SK-N-SH (cell line): ENCODE measurements around the gene DNMT3B.

Experiments
- EP300 ChIP-seq, 2 experiments: IDR thresholded peaks; 2 replicates each; pipeline versions ENCODE4 v1.4.0 to v1.6.1; 2012; ENCODE audit warnings: borderline replicate concordance in 1 of 2, low read depth in 1 of 2, low read length in 1 of 2
- EZH2phosphoT487 ChIP-seq: fragments of 200-600 bp; sonication (generic); IDR thresholded peaks from 2 replicates; pipeline ENCODE4 v1.6.1; 2017; ENCODE audit warnings: low read depth, mixed run types, mild to moderate bottlenecking, antibody characterized with exemption, moderate library complexity, borderline replicate concordance
- MXI1 ChIP-seq: IDR thresholded peaks from 2 replicates; pipeline ENCODE4 v1.6.1; 2012; ENCODE audit warnings: mild to moderate bottlenecking, low read depth, low read length, improper control_type of control experiment
- NFIC ChIP-seq: IDR thresholded peaks from 2 replicates; pipeline ENCODE4 v1.4.0; 2012; ENCODE audit warnings: borderline replicate concordance
- RCOR1 ChIP-seq: fragments of 150-350 bp; IDR thresholded peaks from 2 replicates; pipeline ENCODE4 v1.6.1; 2017; ENCODE audit warnings: antibody characterized with exemption, low read length
- USF1 ChIP-seq: IDR thresholded peaks from 2 replicates; pipeline ENCODE4 v1.4.0; 2012; ENCODE audit warnings: low read depth, borderline replicate concordance
- TF ChIP-seq, protein P1 (sequence below): fragments of 200-600 bp; sonication (generic); IDR thresholded peaks from 2 replicates; pipeline ENCODE4 v1.6.1; 2017; ENCODE audit warnings: antibody characterized with exemption, mild to moderate bottlenecking, moderate library complexity
- TF ChIP-seq, protein P2 (sequence below): IDR thresholded peaks from 2 replicates; pipeline ENCODE4 v1.6.1; 2012; ENCODE audit warnings: mild to moderate bottlenecking, low read depth, low read length, moderate library complexity

DNA sequence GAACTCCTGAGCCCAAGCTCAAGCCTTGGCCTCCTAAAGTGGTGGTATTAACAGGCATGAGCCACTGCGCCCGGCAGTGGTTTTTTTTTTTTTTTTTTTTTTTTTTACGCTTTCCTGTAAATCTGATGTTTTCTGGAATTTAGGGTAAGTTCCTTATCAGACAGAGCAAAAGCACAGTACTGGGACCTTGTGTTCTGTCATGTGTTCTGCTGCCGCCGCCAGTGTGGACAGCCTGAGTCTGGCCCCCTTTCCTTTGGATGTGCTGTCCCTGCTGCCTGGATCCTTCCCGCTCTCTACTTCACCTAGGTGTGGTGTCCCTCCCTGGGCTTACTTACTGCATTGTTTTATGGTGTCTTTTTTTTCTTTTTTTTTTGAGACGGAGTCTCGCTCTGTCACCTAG lies 11.7 kb downstream of the DNMT3B start:
- TF ChIP-seq NFIC (no peak), RCOR1 (no peak), EP300 (IDR thresholded peaks at IDR 0.05; ENCODE audit: borderline replicate concordance in 1 of 2, low read depth in 1 of 2, low read length in 1 of 2) (no peak), EZH2phosphoT487 (no peak), USF1 (no peak), MXI1 (no peak)
- TF ChIP-seq, protein P1, sequence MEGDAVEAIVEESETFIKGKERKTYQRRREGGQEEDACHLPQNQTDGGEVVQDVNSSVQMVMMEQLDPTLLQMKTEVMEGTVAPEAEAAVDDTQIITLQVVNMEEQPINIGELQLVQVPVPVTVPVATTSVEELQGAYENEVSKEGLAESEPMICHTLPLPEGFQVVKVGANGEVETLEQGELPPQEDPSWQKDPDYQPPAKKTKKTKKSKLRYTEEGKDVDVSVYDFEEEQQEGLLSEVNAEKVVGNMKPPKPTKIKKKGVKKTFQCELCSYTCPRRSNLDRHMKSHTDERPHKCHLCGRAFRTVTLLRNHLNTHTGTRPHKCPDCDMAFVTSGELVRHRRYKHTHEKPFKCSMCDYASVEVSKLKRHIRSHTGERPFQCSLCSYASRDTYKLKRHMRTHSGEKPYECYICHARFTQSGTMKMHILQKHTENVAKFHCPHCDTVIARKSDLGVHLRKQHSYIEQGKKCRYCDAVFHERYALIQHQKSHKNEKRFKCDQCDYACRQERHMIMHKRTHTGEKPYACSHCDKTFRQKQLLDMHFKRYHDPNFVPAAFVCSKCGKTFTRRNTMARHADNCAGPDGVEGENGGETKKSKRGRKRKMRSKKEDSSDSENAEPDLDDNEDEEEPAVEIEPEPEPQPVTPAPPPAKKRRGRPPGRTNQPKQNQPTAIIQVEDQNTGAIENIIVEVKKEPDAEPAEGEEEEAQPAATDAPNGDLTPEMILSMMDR, result no peak
- TF ChIP-seq, protein P2, sequence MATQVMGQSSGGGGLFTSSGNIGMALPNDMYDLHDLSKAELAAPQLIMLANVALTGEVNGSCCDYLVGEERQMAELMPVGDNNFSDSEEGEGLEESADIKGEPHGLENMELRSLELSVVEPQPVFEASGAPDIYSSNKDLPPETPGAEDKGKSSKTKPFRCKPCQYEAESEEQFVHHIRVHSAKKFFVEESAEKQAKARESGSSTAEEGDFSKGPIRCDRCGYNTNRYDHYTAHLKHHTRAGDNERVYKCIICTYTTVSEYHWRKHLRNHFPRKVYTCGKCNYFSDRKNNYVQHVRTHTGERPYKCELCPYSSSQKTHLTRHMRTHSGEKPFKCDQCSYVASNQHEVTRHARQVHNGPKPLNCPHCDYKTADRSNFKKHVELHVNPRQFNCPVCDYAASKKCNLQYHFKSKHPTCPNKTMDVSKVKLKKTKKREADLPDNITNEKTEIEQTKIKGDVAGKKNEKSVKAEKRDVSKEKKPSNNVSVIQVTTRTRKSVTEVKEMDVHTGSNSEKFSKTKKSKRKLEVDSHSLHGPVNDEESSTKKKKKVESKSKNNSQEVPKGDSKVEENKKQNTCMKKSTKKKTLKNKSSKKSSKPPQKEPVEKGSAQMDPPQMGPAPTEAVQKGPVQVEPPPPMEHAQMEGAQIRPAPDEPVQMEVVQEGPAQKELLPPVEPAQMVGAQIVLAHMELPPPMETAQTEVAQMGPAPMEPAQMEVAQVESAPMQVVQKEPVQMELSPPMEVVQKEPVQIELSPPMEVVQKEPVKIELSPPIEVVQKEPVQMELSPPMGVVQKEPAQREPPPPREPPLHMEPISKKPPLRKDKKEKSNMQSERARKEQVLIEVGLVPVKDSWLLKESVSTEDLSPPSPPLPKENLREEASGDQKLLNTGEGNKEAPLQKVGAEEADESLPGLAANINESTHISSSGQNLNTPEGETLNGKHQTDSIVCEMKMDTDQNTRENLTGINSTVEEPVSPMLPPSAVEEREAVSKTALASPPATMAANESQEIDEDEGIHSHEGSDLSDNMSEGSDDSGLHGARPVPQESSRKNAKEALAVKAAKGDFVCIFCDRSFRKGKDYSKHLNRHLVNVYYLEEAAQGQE, result no peak
